A549 treated with CpdA at 1 μM for 4 hours (cell line): ENCODE results near the gene TGM4. TPM values are rescaled to one million over a fixed set of nuclear protein-coding genes. Genes with fewer than 3 reads are reported as not detected.

ENCODE experiments used
- total RNA-seq: library from RNA; stranded (reverse); fragments of 200-300 nt; extraction: Qiagen RNA extraction; gene quantifications from 5 replicates; pipeline ENCODE4 v1.2.3, GENCODE V29; 2022; ENCODE audit warnings: low read depth

The TGM4 gene
- total RNA-seq: 0.02 to 0.08 TPM (median 0.06 TPM) in 4 of 5 replicates, not detected in the other

DNA sequence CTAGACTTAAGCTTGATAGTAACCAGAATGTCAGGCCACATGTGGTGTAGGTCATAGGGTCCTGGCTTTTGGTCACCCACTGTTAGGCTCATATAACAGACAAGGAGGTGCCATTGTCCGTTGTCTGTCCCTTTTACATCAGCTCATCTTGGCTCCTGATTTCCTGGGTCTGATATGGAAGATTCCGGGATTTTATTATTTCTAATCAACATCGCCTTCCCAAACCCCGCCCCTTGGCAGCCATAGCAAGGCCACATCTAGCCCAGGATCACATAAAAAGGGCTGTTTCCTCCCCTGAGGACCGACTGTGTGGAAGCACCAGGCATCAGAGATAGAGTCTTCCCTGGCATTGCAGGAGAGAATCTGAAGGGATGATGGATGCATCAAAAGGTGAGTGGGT is at the start of gene TGM4:
TGM4 (plus strand) TSS at position 301 of the 400 bp plus-strand sequence; CDS start at position 372, 71 bp downstream.

DNA sequence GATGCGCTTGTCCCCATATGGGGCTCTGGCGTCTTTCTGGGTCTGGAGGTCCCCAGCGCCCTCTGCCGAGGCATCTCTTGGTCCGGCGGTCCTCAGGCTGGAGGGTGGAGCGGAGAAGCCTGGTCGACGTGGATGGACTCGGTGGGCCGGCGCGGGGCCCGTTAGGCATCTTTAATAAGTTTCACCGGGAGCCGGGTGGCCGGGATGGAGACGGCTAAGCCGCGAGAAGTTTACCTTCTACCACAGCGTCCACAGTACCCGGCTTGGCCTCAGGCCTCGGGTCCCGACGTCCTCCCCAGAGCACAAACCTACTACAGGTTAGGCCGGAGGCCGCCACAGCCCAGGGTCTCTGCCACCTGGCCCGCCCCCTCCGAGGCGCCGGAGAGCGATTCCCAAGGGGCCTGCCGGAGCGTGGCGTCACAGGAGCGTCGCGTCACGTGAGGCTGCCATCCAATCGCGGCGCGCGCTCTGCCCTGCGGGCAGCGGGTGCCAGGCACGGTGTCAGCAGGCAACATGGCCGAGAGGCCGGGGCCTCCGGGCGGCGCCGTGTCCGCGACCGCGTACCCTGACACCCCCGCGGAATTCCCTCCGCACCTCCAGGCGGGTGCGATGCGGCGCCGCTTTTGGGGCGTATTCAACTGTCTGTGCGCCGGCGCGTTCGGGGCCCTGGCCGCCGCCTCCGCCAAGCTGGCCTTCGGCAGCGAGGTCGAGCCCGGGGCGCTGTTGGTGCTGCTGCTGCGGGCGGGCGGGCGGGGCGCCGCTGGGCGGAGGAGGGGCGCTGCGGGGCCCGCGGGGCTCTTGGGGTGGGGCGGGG is 12.8 kb upstream of the TGM4 start, which contains the start of gene TMEM42:
TMEM42 (plus strand) TSS at position 501 of the 814 bp plus-strand sequence; CDS start at position 514, 13 bp downstream.

Other genes with a start within 250 kb of the TGM4 start
- gene ZNF197, start 249.6 kb upstream of the TGM4 start, total RNA-seq: 1.0 to 2.4 TPM (median 1.7 TPM) in 5 replicates
- gene ZNF35, start 225.9 kb upstream of the TGM4 start, total RNA-seq: 4.1 to 7.7 TPM (median 5.1 TPM) in 5 replicates
- 1.2 to 2.1 TPM (median 1.5 TPM) in 5 replicates for gene ZNF502, start 161.9 kb upstream of the TGM4 start, total RNA-seq
- gene ZNF501, start 145.0 kb upstream of the TGM4 start, total RNA-seq: not detected in 5 replicates
- 10.8 to 17.7 TPM (median 16.5 TPM) in 5 replicates for gene KIAA1143, start 113.0 kb upstream of the TGM4 start, total RNA-seq
- 6.9 to 14.1 TPM (median 9.9 TPM) in 5 replicates for gene KIF15, start 112.8 kb upstream of the TGM4 start, total RNA-seq
- gene TMEM42, start 12.7 kb upstream of the TGM4 start, total RNA-seq: 5.7 to 10.6 TPM (median 9.8 TPM) in 5 replicates
- gene ZDHHC3, start 101.6 kb downstream of the TGM4 start, total RNA-seq: 34.3 to 39.2 TPM (median 37.4 TPM) in 5 replicates
- gene EXOSC7, start 101.6 kb downstream of the TGM4 start, total RNA-seq: 45.5 to 51.5 TPM (median 47.1 TPM) in 5 replicates
- 0.49 TPM in 1 of 5 replicates, not detected in the others for gene CLEC3B, start 151.7 kb downstream of the TGM4 start, total RNA-seq